CD4-positive, alpha-beta T cell treated with Interleukin-6 at 100 ng/mL for 8 hours (primary cell): ENCODE data around the gene ENTREP3.
"Not testable (repeated sequence)": the region's sequence is repeated elsewhere in the genome, so short reads cannot be mapped to it uniquely, and the experiment has no call there.

Experiments used
- DNase-seq: peaks from one replicate; pipeline ENCODE4 v3.0.0-alpha.2; 2020; ENCODE audit warnings: mixed read lengths, low spot score

The ENTREP3 gene

GRCh38 chr1:155223047-155223446 is 32.2 kb downstream of the ENTREP3 start:
- no peak for DNase-seq

GRCh38 chr1:155220211-155220965 is 34.9 kb downstream of the ENTREP3 start:
- DNase-seq, result not testable (repeated sequence)

GRCh38 chr1:155219592-155220031 is 35.7 kb downstream of the ENTREP3 start:
- DNase-seq, result no peak

GRCh38 chr1:155218854-155219591 is 36.3 kb downstream of the ENTREP3 start:
- no peak for DNase-seq

GRCh38 chr1:155214702-155215101 is 40.6 kb downstream of the ENTREP3 start:
- DNase-seq, result not testable (repeated sequence)

GRCh38 chr1:155212051-155212440 is 43.2 kb downstream of the ENTREP3 start:
- DNase-seq, result not testable (repeated sequence)

GRCh38 chr1:155211381-155212050 is 43.8 kb downstream of the ENTREP3 start:
- not testable (repeated sequence) for DNase-seq

GRCh38 chr1:155210314-155211104 is 44.8 kb downstream of the ENTREP3 start:
- DNase-seq, result no peak

GRCh38 chr1:155209312-155209721 is 46.0 kb downstream of the ENTREP3 start:
- no peak for DNase-seq

GRCh38 chr1:155208541-155209311 is 46.6 kb downstream of the ENTREP3 start, which contains the start of gene MTX1:
Gene MTX1 (plus strand): TSS chr1:155208695. CDS start chr1:155208805, 110 bp downstream.
- peak; percentile 86 for DNase-seq

GRCh38 chr1:155207806-155208540 is 47.3 kb downstream of the ENTREP3 start, which contains the start of gene THBS3:
Gene THBS3 (minus strand): TSS chr1:155207897. CDS start chr1:155207876, 21 bp downstream.
- DNase-seq, result no peak

GRCh38 chr1:155206891-155207805 is 48.1 kb downstream of the ENTREP3 start:
- peak; percentile 89 for DNase-seq

- no peak for DNase-seq
Measured at GRCh38 chr1:155205969-155206593, 49.2 kb downstream of the ENTREP3 start.

GRCh38 chr1:155205035-155205434 is 50.2 kb downstream of the ENTREP3 start:
- DNase-seq, result no peak

GRCh38 chr1:155202731-155203515 is 52.4 kb downstream of the ENTREP3 start:
- no peak for DNase-seq

- DNase-seq, result no peak
Measured at GRCh38 chr1:155202198-155202597, 53.1 kb downstream of the ENTREP3 start.

GRCh38 chr1:155200920-155201319 is 54.4 kb downstream of the ENTREP3 start:
- no peak for DNase-seq

- no peak for DNase-seq
Measured at GRCh38 chr1:155199792-155200191, 55.5 kb downstream of the ENTREP3 start.
